Transverse colon (tissue), 4 donors: ENCODE measurements around the gene OSBPL10. TPM values are rescaled to one million over a fixed set of nuclear protein-coding genes. Genes with fewer than 3 reads are reported as not detected.

Experiments
- DNase-seq: peaks from one replicate; pipeline ENCODE4 v3.0.0-alpha.2; 2019
- H3K27ac ChIP-seq, 4 donors: fragments of 200-600 bp; sonication (generic); 2 replicates each; pipeline ENCODE4 v1.5.1; 2016 to 2018; ENCODE audit warnings: inconsistent platforms in 4 of 4
- H3K27me3 ChIP-seq: fragments of 200-600 bp; sonication (generic); 2 replicates; pipeline ENCODE4 v1.5.1; 2017; ENCODE audit warnings: inconsistent platforms
- H3K36me3 ChIP-seq, 4 donors: fragments of 200-600 bp; sonication (generic); 2 replicates each; pipeline ENCODE4 v1.5.1; 2017 to 2019; ENCODE audit warnings: inconsistent platforms in 4 of 4
- H3K4me1 ChIP-seq, 4 donors: fragments of 200-600 bp; sonication (generic); 2 replicates each; pipeline ENCODE4 v1.5.1; 2017 to 2020; ENCODE audit warnings: inconsistent platforms in 4 of 4
- H3K4me3 ChIP-seq, 4 donors: fragments of 200-600 bp; sonication (generic); 1 replicate in 1 of 4; 2 replicates in 3 of 4; pipeline versions ENCODE4 v1.5.1 to v1.6.1; 2017 to 2019; ENCODE audit warnings: inconsistent platforms in 4 of 4
- H3K9me3 ChIP-seq, 2 donors: fragments of 200-600 bp; sonication (generic); 2 replicates each; pipeline ENCODE4 v1.5.1; 2017 to 2019; ENCODE audit warnings: inconsistent platforms in 2 of 2
- EP300 ChIP-seq: sonication (generic); formaldehyde crosslinking; IDR thresholded peaks from one replicate; pipeline ENCODE4 v1.6.1; 2017; ENCODE audit warnings: antibody characterized with exemption, low read depth
- POLR2A ChIP-seq: fragments of 450-650 bp; IDR thresholded peaks from one replicate; pipeline ENCODE4 v1.6.1; 2016; ENCODE audit warnings: antibody characterized with exemption, mild to moderate bottlenecking, moderate library complexity
- POLR2AphosphoS5 ChIP-seq, 3 donors: sonication (generic); formaldehyde crosslinking; IDR thresholded peaks; one replicate each; pipeline ENCODE4 v1.6.1; 2016; ENCODE audit warnings: antibody characterized with exemption in 3 of 3
- WGBS, 2 donors: methylation state at CpG; one replicate each; pipeline ENCODE4 v1.1.5; 2018; ENCODE audit warnings: low coverage in 1 of 2; 5-methylcytosine and 5-hydroxymethylcytosine counted together
- in situ Hi-C, 4 donors: fragments of 200-750 bp; cut with MboI; loops; one replicate each; pipeline versions ENCODE4 v1.15.0 to v1.15.1; 2017; ENCODE audit warnings: low sequenced_read_pairs in 3 of 4, low pct_ligation_motif_present in 1 of 4, low pct_unique_long_range_greater_than_20kb in 1 of 4
- intact Hi-C: fragments of 100-400 bp; cut with DNase I; formaldehyde crosslinking; loops from one replicate; pipeline ENCODE4 v1.15.1; 2023; ENCODE audit warnings: low total_unique reads
- total RNA-seq, 4 donors: library from RNA; depleted of rRNA; stranded (reverse); fragments of >200 nt; gene quantifications; one replicate each; pipeline ENCODE4 v1.1.0, GENCODE V29; 2016
- TF ChIP-seq, protein P1 (sequence below), 5 experiments: fragments of 200-600 bp in 3 of 5; fragments of 450-650 bp in 2 of 5; sonication (generic) in 3 of 5; IDR thresholded peaks; 1 replicate in 2 of 5; 2 replicates in 3 of 5; pipeline ENCODE4 v1.5.1; 2016 to 2017; ENCODE audit warnings: antibody characterized with exemption in 5 of 5, inconsistent platforms in 3 of 5, mild to moderate bottlenecking in 2 of 5, moderate library complexity in 1 of 5

The OSBPL10 gene
- total RNA-seq, 4 donors from 2014 or later = 10.0 to 34.8 (median 19.5) TPM

DNA sequence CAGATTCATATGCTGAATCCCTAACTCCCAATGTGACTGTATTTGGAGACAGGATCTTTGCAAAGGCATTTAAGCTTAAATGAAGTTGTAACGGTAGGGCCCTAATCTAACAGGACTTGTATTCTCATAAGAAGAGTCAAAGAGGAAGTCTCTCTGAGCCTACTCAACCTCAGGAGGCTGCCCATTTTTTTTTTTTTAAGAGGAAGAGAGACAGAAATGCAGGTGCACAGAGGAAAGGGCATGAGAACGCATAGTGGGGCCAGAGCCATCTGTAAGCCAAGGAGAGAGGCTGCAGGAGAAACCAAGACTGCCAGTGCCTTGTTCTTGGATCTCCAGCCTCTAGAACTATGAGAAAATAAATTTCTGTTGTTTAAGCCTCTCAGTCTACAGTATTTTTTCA lies 28.9 kb upstream of the OSBPL10 start:
- TF ChIP-seq POLR2A (no peak), EP300 (no peak)
- TF ChIP-seq, protein P1, sequence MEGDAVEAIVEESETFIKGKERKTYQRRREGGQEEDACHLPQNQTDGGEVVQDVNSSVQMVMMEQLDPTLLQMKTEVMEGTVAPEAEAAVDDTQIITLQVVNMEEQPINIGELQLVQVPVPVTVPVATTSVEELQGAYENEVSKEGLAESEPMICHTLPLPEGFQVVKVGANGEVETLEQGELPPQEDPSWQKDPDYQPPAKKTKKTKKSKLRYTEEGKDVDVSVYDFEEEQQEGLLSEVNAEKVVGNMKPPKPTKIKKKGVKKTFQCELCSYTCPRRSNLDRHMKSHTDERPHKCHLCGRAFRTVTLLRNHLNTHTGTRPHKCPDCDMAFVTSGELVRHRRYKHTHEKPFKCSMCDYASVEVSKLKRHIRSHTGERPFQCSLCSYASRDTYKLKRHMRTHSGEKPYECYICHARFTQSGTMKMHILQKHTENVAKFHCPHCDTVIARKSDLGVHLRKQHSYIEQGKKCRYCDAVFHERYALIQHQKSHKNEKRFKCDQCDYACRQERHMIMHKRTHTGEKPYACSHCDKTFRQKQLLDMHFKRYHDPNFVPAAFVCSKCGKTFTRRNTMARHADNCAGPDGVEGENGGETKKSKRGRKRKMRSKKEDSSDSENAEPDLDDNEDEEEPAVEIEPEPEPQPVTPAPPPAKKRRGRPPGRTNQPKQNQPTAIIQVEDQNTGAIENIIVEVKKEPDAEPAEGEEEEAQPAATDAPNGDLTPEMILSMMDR (IDR thresholded peaks at IDR 0.05) = no peak
- H3K36me3 ChIP-seq = no peaks in the 10 kb centered on the region
- DNase-seq = no peak
- no peak overlapping the region for H3K27ac ChIP-seq
- no peak overlapping the region for H3K4me3 ChIP-seq
- H3K27me3 ChIP-seq = no peaks in the 10 kb centered on the region
- H3K9me3 ChIP-seq = no peaks in the 10 kb centered on the region
- in situ Hi-C loops (no loop called here), intact Hi-C loops (no loop called here)
- WGBS, 2 donors = 79 to 93% methylated on average over 2 of the region's 2 CpGs
- no peaks in the 10 kb centered on the region for H3K4me1 ChIP-seq

DNA sequence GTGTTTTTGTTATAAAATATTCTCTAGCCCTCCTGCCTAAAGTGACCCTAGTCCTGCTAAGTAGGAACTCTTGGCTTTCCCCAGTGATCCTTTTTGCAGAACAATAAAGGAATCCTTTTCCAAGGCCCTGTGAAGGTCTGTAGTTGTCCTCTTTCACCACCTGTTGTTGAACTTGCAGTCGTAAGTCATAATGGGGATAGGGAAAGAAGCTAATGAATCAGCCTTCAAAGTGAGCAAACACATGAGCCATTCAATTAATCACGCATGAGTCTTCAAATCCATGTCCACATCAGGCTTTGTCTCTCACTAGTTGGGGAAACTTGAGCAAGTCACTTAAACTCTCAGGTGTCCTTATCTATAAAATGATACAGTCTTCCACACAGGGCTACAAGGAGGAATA lies 28.0 kb upstream of the OSBPL10 start:
- in situ Hi-C loops = no loop called here
- intact Hi-C loops = no loop called here
- Histone ChIP-seq H3K4me1 (no peaks in the 10 kb centered on the region), H3K9me3 (no peaks in the 10 kb centered on the region), H3K27ac (no peak overlapping the region), H3K4me3 (no peak overlapping the region), H3K36me3 (no peaks in the 10 kb centered on the region), H3K27me3 (no peaks in the 10 kb centered on the region)
- TF ChIP-seq POLR2AphosphoS5 (IDR thresholded peaks at IDR 0.05) (no peak), POLR2A (no peak), EP300 (no peak)
- TF ChIP-seq, protein P1 (IDR thresholded peaks at IDR 0.05) = no peak
- WGBS, 2 donors = 98 to 100% methylated on average over 2 of the region's 2 CpGs
- no peak for DNase-seq

DNA sequence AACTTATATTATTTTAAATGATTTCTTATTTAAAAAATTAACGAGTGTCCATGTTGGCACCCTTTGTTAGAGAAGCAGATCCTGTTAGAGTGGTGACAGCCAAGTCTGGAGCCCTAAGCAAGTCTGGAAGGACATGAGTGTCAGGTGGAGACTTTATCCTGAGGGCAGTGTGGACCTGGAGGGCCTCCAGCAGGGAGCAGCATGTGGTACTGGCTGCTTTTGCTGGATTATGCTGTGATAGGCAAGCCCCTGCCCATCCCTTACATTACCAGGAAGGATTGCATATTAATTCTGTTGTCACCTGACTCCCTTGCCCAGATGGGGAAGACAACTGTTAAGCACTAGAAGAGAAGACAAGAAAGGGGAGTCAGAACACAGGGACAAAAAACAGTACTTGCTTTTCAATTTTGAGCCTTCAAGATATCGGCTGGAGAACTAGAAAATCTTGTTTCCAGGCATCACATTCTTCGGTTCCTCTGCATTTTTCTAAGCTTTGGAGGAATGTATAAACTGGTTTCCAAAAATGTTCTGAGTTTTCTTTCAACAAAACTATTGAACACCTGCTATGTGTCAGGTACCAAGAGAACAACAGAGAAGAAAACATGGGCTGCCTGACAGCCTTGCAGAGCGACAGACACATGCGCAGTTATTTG lies 23.2 kb upstream of the OSBPL10 start:
- 86 to 90% methylated on average over 5 of the region's 5 CpGs for WGBS, 2 donors
- in situ Hi-C loops (no loop called here), intact Hi-C loops (no loop called here)
- DNase-seq = no peak
- Histone ChIP-seq H3K36me3 (no peaks in the 10 kb centered on the region), H3K27me3 (no peaks in the 10 kb centered on the region), H3K4me1 (no peaks in the 10 kb centered on the region), H3K27ac (no peak overlapping the region), H3K4me3 (no peak overlapping the region), H3K9me3 (no peaks in the 10 kb centered on the region)
- TF ChIP-seq, protein P1 (IDR thresholded peaks at IDR 0.05) = no peak
- TF ChIP-seq POLR2A = no peak
- no peak for TF ChIP-seq POLR2AphosphoS5 (IDR thresholded peaks at IDR 0.05)
- TF ChIP-seq EP300 = no peak

DNA sequence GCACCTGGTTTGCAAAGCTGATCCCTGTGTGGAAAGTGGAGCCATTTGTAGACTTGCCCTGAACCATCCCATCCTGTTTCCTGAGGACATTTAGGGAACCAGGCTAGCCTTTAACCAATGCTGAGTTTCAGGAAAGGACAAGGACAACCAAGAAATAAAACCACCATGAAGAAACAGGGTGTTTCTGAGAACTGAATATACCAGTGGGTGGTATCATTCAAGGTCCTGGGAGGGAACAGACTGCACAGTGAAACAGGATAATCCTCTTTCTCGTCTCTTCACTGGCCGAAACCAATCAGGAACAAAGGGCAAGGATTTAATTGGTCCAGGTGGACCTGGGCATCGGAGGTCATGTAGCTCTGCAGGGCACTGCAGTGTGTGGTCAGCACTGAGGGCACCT lies 22.3 kb upstream of the OSBPL10 start:
- no peak for DNase-seq
- in situ Hi-C loops = no loop called here
- no peaks in the 10 kb centered on the region for H3K4me1 ChIP-seq
- H3K36me3 ChIP-seq = no peaks in the 10 kb centered on the region
- H3K27ac ChIP-seq = no peak overlapping the region
- 90% methylated on average over 3 of the region's 3 CpGs; no CpG with 5 or more reads in 1 of the 2 donors for WGBS, 2 donors
- no peak overlapping the region for H3K4me3 ChIP-seq
- no peaks in the 10 kb centered on the region for H3K27me3 ChIP-seq
- intact Hi-C loops = no loop called here
- TF ChIP-seq, protein P1 (IDR thresholded peaks at IDR 0.05) = no peak
- TF ChIP-seq POLR2A (no peak), EP300 (no peak), POLR2AphosphoS5 (IDR thresholded peaks at IDR 0.05) (no peak)
- no peaks in the 10 kb centered on the region for H3K9me3 ChIP-seq
